HCT116 (cell line): Measurements from ENCODE around the gene TMEM82. TPM values are rescaled to one million over a fixed set of nuclear protein-coding genes. Genes with fewer than 3 reads are reported as not detected.

Experiments used
- ATAC-seq: fragments of 200-7000 bp; cut with Tn5 transposase; 2 replicates; pipeline ENCODE4 v1.9.1; 2020; ENCODE audit warnings: mild to moderate bottlenecking, moderate library complexity
- BruUV-seq: library from RNA; stranded (reverse); fragments of 400-500 nt; replicated peaks from 2 replicates; lab custom pipeline; 2021; lab: Mats Ljungman, UMichigan
- CTCF ChIA-PET: fragments of 300-600 bp; sonication (Branson Sonifier 250); formaldehyde crosslinking; loops from one replicate; lab custom pipeline; 2021; ENCODE audit warnings: antibody characterized with exemption; lab: Charles Lee
- POLR2A ChIA-PET: fragments of 300-600, 350-600 bp; sonication (Branson Sonifier 250); formaldehyde crosslinking; loops from one replicate; lab custom pipeline; 2021; ENCODE audit warnings: antibody characterized with exemption; lab: Charles Lee
- RAD21 ChIA-PET, 2 experiments: fragments of 300-600 bp; sonication (Branson Sonifier 250); formaldehyde crosslinking; loops; one replicate each; lab custom pipeline; 2023; ENCODE audit warnings: low total read pairs in 2 of 2; ENCODE audit not compliant: uncharacterized antibody in 2 of 2, unreplicated experiment in 2 of 2, low non-redundant PET in 1 of 2; lab: Charles Lee
- DNase-seq: peaks from one replicate; pipeline ENCODE4 v3.0.0-alpha.2; 2010; ENCODE audit warnings: low read depth, low spot score
- H2AFZ ChIP-seq: fragments of 200-600 bp; shearing (Covaris generic), sonication (generic); 2 replicates; pipeline ENCODE4 v1.6.1; 2017; ENCODE audit warnings: low read depth, mixed run types, mixed read lengths, antibody characterized with exemption, low read length; ENCODE audit not compliant: poor library complexity, severe bottlenecking
- H3K27ac ChIP-seq: 2 replicates; pipeline ENCODE4 v1.5.1; 2012; ENCODE audit warnings: low read depth, low read length
- H3K27me3 ChIP-seq: fragments of 200-600 bp; sonication (generic); 2 replicates; pipeline ENCODE4 v1.6.1; 2016; ENCODE audit warnings: mixed run types, low read length, mixed read lengths; ENCODE audit not compliant: insufficient read depth
- H3K36me3 ChIP-seq, 2 experiments: fragments of 200-500 bp in 1 of 2; fragments of 200-600 bp in 1 of 2; sonication (Bioruptor generic) in 1 of 2; sonication (generic) in 1 of 2; 2 replicates each; pipeline versions ENCODE4 v1.5.1 to v1.6.1; 2014 to 2016; ENCODE audit warnings: low read length in 2 of 2, inconsistent platforms in 1 of 2, mixed read lengths in 1 of 2, mixed run types in 1 of 2; ENCODE audit not compliant: insufficient read depth in 2 of 2, control insufficient read depth in 1 of 2
- H3K4me1 ChIP-seq, 2 experiments: fragments of 200-600 bp in 1 of 2; sonication (generic) in 1 of 2; 2 replicates each; pipeline versions ENCODE4 v1.5.1 to v1.6.1; 2012 to 2017; ENCODE audit warnings: low read length in 2 of 2, inconsistent platforms in 1 of 2, mild to moderate bottlenecking in 1 of 2, mixed read lengths in 1 of 2, mixed run types in 1 of 2, moderate library complexity in 1 of 2; ENCODE audit not compliant: insufficient read depth in 2 of 2, control insufficient read depth in 1 of 2
- H3K4me2 ChIP-seq: fragments of 200-600 bp; sonication (generic); 2 replicates; pipeline ENCODE4 v1.6.1; 2017; ENCODE audit warnings: mixed run types, low read length, mixed read lengths
- H3K4me3 ChIP-seq, 2 experiments: fragments of 200-600 bp in 1 of 2; sonication (generic) in 1 of 2; replicated peaks in 1 of 2; 2 replicates each; pipeline ENCODE4 v1.5.1; 2011 to 2016; ENCODE audit warnings: low read length in 2 of 2, control low read depth in 1 of 2, low read depth in 1 of 2, mild to moderate bottlenecking in 1 of 2, mixed read lengths in 1 of 2, mixed run types in 1 of 2
- H3K79me2 ChIP-seq: fragments of 200-600 bp; sonication (generic); 2 replicates; pipeline ENCODE4 v1.6.1; 2017; ENCODE audit warnings: mild to moderate bottlenecking, mixed run types, low read length, moderate library complexity, mixed read lengths; ENCODE audit not compliant: insufficient read depth
- H3K9ac ChIP-seq: fragments of 200-600 bp; sonication (generic); 2 replicates; pipeline ENCODE4 v1.6.1; 2016; ENCODE audit warnings: low read length, mixed read lengths
- H3K9me2 ChIP-seq: fragments of 200-600 bp; sonication (generic), shearing (Covaris generic); 2 replicates; pipeline ENCODE4 v1.6.1; 2017; ENCODE audit warnings: mixed run types, mild to moderate bottlenecking, moderate library complexity; ENCODE audit not compliant: insufficient read depth
- H3K9me3 ChIP-seq, 2 experiments: fragments of 200-500 bp in 1 of 2; fragments of 200-600 bp in 1 of 2; sonication (Bioruptor generic) in 1 of 2; sonication (generic) in 1 of 2; 2 replicates each; pipeline ENCODE4 v1.6.1; 2014 to 2017; ENCODE audit warnings: low read length in 2 of 2, mixed read lengths in 2 of 2, inconsistent platforms in 1 of 2, low read depth in 1 of 2, mild to moderate bottlenecking in 1 of 2, mixed run types in 1 of 2, moderate library complexity in 1 of 2; ENCODE audit not compliant: control insufficient read depth in 1 of 2, insufficient read depth in 1 of 2
- H4K20me1 ChIP-seq: fragments of 200-600 bp; sonication (generic), shearing (Covaris generic); 2 replicates; pipeline ENCODE4 v1.6.1; 2017; ENCODE audit warnings: mixed run types, mild to moderate bottlenecking, moderate library complexity; ENCODE audit not compliant: insufficient read depth
- CBX3 ChIP-seq: IDR thresholded peaks from 2 replicates; pipeline ENCODE4 v1.6.1; 2012; ENCODE audit warnings: low read depth
- CTCF ChIP-seq, 3 experiments: fragments of 200-600 bp in 1 of 3; sonication (generic) in 1 of 3; IDR thresholded peaks in 2 of 3; conservative IDR thresholded peaks in 1 of 3; 2 replicates each; pipeline ENCODE4 v1.5.1; 2012 to 2017; ENCODE audit warnings: low read depth in 2 of 3, low read length in 2 of 3, antibody characterized with exemption in 1 of 3, borderline replicate concordance in 1 of 3, control low read depth in 1 of 3, mild to moderate bottlenecking in 1 of 3, mixed read lengths in 1 of 3, mixed run types in 1 of 3, moderate library complexity in 1 of 3; ENCODE audit not compliant: insufficient read depth in 1 of 3
- ELF1 ChIP-seq: IDR thresholded peaks from 2 replicates; pipeline ENCODE4 v1.6.1; 2012; ENCODE audit warnings: low read depth, borderline replicate concordance
- TCF7L2 ChIP-seq: IDR thresholded peaks from 2 replicates; pipeline ENCODE4 v1.7.0; 2011; ENCODE audit warnings: borderline replicate concordance, inconsistent platforms; ENCODE audit not compliant: insufficient read depth, insufficient read length; ENCODE audit errors: extremely low read depth
- ZNF274 ChIP-seq: fragments of 200-500 bp; sonication (Bioruptor generic); IDR thresholded peaks from 2 replicates; pipeline ENCODE4 v1.6.1; 2014; ENCODE audit warnings: mild to moderate bottlenecking, low read depth, low read length, inconsistent platforms
- intact Hi-C: fragments of 100-400 bp; cut with micrococcal nuclease; formaldehyde crosslinking; loops from 2 replicates; pipeline ENCODE4 v1.10.0; 2022
- total RNA-seq: library from RNA; stranded (reverse); gene quantifications from one replicate; pipeline ENCODE4 v1.2.1, GENCODE V29; 2021; ENCODE audit not compliant: unreplicated experiment

TMEM82 gene
- total RNA-seq, 1 experiment from 2014 or later, result not detected

DNA sequence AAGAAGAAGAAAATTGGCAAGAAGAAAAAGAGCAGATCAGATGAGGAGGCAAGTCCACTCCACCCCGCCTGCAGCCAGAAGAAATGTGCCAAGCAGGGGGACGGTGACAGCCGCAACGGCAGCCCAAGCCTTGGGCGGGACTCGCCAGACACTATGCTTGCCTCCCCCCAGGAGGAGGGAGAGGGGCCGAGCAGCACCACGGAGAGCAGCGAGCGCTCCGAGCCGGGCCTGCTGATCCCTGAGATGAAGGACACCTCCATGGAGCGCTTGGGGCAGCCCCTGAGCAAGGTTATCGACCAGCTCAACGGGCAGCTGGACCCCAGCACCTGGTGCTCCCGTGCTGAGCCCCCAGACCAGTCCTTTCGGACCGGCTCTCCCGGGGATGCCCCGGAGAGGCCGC, 15.3 kb upstream of the TMEM82 start:
- Histone ChIP-seq H3K4me1 (peaks cover 0 to 5% of the 10 kb centered on the region in 2 experiments; a peak in 1 of 4 replicates), H3K4me2 (no peak overlapping the region), H3K36me3 (peaks cover 0 to 7% of the 10 kb centered on the region in 2 experiments; a peak in 1 of 4 replicates), H2AFZ (no peak overlapping the region), H3K4me3 (no peak overlapping the region), H4K20me1 (no peaks in the 10 kb centered on the region), H3K9ac (no peak overlapping the region), H3K9me3 (no peaks in the 10 kb centered on the region), H3K79me2 (no peaks in the 10 kb centered on the region), H3K27me3 (no peaks in the 10 kb centered on the region), H3K27ac (no peak overlapping the region), H3K9me2 (no peaks in the 10 kb centered on the region)
- no peak for ATAC-seq
- no peak for DNase-seq
- ChIA-PET CTCF (no interaction called here), RAD21 (no interaction called here), POLR2A (no interaction called here)
- BruUV-seq, result no TSS peak
- intact Hi-C loops, result no loop called here
- no peak for TF ChIP-seq CBX3
- no peak for TF ChIP-seq TCF7L2
- TF ChIP-seq CTCF (IDR thresholded peaks at IDR 0.05 in 2 of 3, conservative IDR thresholded peaks at IDR 0.05 in 1 of 3; ENCODE audit: borderline replicate concordance in 1 of 3, insufficient read depth in 1 of 3, low read depth in 2 of 3, low read length in 2 of 3), result no peak

- Histone ChIP-seq H3K27ac (no peak overlapping the region), H3K4me3 (no peak overlapping the region), H2AFZ (no peak overlapping the region), H3K27me3 (no peaks in the 10 kb centered on the region), H3K9me2 (no peaks in the 10 kb centered on the region), H3K4me1 (peaks cover 0 to 5% of the 10 kb centered on the region in 2 experiments; a peak in 1 of 4 replicates), H3K4me2 (no peak overlapping the region), H4K20me1 (no peaks in the 10 kb centered on the region), H3K9me3 (no peaks in the 10 kb centered on the region), H3K9ac (no peak overlapping the region), H3K36me3 (peaks cover 0 to 7% of the 10 kb centered on the region in 2 experiments; a peak in 1 of 4 replicates), H3K79me2 (no peaks in the 10 kb centered on the region)
- intact Hi-C loops, result no loop called here
- DNase-seq, result no peak
- no TSS peak for BruUV-seq
- CTCF ChIA-PET, result no interaction called here
- ATAC-seq, result no peak
- RAD21 ChIA-PET, result no interaction called here
- POLR2A ChIA-PET, result no interaction called here
- TF ChIP-seq TCF7L2 (no peak), ZNF274 (no peak), ELF1 (no peak)
- TF ChIP-seq, all 23 proteins: peak for 0
These were observed 14.9 kb upstream of the TMEM82 start for GRCh38 chr1:15727424-15727823.
